Measurements from ENCODE around the gene NCKAP5.

Gene NCKAP5

DNA sequence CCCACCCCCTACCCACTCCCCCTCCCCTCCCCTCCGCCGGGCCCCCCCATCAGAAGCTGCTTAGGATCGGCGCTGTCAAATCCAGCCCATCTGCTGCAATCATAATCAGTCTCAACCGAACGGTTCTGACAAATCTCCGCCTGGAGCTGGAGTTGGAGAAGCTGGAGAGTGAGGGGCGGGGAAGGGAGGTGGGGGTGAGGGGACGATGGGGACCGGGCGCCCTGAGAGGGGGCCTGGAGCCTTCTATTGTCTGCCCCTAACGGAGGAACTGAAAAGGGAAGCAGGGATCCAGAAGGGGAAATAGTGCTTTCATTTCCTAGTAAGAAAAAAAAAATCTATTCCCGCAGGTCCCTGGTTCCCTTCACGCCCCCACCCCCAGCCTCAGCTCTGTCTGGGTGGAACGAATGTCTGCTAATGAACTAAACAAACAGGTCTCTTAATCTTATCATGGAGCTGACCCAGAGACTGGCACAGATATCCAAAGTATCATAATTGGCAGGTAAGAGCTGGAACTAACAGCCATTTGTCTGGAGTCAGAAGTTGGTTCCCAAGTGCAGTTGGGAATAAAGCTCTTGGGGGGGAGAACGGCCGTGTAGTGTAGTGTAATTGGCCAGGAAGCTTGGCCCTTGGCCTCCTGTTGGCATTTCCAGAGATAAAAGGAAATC lies 301.2 kb downstream of the NCKAP5 start:
- no peak for TF ChIP-seq CTCF (IDR thresholded peaks at IDR 0.05; ENCODE audit: insufficient read depth, low read length, poor library complexity, severe bottlenecking)
- Histone ChIP-seq H3K4me3 (replicated peaks; ENCODE audit: low read depth, low read length) (no peak overlapping the region), H3K36me3 (ENCODE audit: control insufficient read depth, insufficient read depth, low read length) (no peaks in the 10 kb centered on the region), H3K27me3 (replicated peaks; ENCODE audit: control insufficient read depth, insufficient read depth, low read length) (no peaks in the 10 kb centered on the region)
- DNase-seq (ENCODE audit: extremely low read depth, insufficient read length) = no peak

GRCh38 chr2:133266041-133266925 lies 302.0 kb downstream of the NCKAP5 start:
- H3K4me3 ChIP-seq (replicated peaks; ENCODE audit: low read depth, low read length) = no peak overlapping the region
- no peaks in the 10 kb centered on the region for H3K36me3 ChIP-seq (ENCODE audit: control insufficient read depth, insufficient read depth, low read length)
- peak; percentile 3 for DNase-seq (ENCODE audit: extremely low read depth, insufficient read length)
- H3K27me3 ChIP-seq (replicated peaks; ENCODE audit: control insufficient read depth, insufficient read depth, low read length) = no peaks in the 10 kb centered on the region
- no peak for TF ChIP-seq CTCF (IDR thresholded peaks at IDR 0.05; ENCODE audit: insufficient read depth, low read length, poor library complexity, severe bottlenecking)

DNA sequence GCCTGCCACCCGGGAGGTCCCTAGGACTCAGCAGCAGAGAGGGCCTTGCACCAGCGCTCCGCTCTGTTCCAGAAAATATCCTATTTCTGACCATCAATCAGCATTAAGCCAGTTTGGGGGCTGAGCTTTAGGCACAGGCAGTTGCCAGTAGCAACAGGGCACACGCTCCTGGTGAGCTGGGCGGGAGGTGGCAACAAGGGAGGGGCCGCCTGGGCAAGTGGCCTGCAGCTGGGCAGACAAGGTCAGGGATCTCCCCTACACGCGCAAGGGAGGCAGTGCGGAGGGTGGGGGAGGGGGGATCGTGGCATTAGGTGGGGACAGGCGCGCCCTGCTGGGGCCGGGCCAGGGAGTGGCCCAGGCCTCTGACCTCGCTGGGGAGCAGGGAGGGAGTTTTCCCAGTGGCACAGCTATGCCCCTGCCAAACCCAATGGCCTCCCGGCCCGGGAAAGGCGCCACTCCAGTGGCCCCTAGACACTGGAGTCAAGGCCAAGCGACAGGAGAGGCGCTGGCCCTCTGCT lies 302.8 kb downstream of the NCKAP5 start:
- TF ChIP-seq CTCF (IDR thresholded peaks at IDR 0.05; ENCODE audit: insufficient read depth, low read length, poor library complexity, severe bottlenecking) = no peak
- Histone ChIP-seq H3K36me3 (ENCODE audit: control insufficient read depth, insufficient read depth, low read length) (no peaks in the 10 kb centered on the region), H3K27me3 (replicated peaks; ENCODE audit: control insufficient read depth, insufficient read depth, low read length) (no peaks in the 10 kb centered on the region), H3K4me3 (replicated peaks; ENCODE audit: low read depth, low read length) (no peak overlapping the region)
- peak; percentile 2 for DNase-seq (ENCODE audit: extremely low read depth, insufficient read length)

DNA sequence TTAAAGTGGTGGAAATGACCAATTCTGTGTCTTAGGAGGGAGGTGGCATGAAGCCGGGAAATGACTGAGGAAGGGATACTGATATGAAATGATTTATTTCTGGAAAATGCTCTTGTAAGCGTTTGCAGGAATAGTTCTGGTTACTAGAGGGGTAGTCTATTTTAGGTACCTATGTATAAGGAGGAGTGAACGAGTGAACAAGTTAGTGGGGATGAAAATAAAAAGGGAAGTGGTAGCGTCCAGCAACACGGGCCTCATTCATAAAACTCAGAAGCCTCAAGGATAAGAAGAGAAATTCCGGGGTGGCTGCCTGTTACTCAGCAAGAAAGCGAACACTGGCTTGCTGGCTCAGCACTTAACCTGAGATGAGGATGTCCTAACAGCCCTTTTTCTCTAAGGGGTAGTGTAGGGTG lies 303.3 kb downstream of the NCKAP5 start:
- Histone ChIP-seq H3K36me3 (ENCODE audit: control insufficient read depth, insufficient read depth, low read length) (no peaks in the 10 kb centered on the region), H3K27me3 (replicated peaks; ENCODE audit: control insufficient read depth, insufficient read depth, low read length) (no peaks in the 10 kb centered on the region), H3K4me3 (replicated peaks; ENCODE audit: low read depth, low read length) (no peak overlapping the region)
- DNase-seq (ENCODE audit: extremely low read depth, insufficient read length) = no peak
- TF ChIP-seq CTCF (IDR thresholded peaks at IDR 0.05; ENCODE audit: insufficient read depth, low read length, poor library complexity, severe bottlenecking) = no peak

DNA sequence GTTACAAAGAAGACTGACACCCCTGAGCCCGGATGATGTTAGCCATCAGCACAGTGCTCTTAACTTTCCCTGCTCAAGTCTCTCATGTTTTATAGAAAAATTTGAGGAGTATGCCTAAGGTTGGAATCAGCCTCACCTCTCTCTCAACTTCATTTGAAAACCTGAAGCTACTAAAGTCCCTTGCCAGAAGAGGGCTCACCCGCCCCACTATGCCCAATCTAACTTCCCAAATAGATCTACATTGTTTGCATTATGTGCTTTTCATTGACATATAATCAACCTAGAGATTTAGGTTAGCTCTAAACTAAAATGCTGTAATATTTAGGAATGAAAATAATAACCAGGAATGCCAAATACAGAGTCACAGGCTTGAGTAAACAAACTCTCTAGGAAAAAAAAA lies 305.4 kb downstream of the NCKAP5 start:
- H3K36me3 ChIP-seq (ENCODE audit: control insufficient read depth, insufficient read depth, low read length) = no peaks in the 10 kb centered on the region
- no peaks in the 10 kb centered on the region for H3K27me3 ChIP-seq (replicated peaks; ENCODE audit: control insufficient read depth, insufficient read depth, low read length)
- no peak overlapping the region for H3K4me3 ChIP-seq (replicated peaks; ENCODE audit: low read depth, low read length)
- TF ChIP-seq CTCF (IDR thresholded peaks at IDR 0.05; ENCODE audit: insufficient read depth, low read length, poor library complexity, severe bottlenecking) = no peak
- DNase-seq (ENCODE audit: extremely low read depth, insufficient read length) = no peak

Data from GM06990 (cell line).